ENCODE measurements around the gene SDK2.
"Not testable (repeated sequence)": the region's sequence is repeated elsewhere in the genome, so short reads cannot be mapped to it uniquely, and the experiment has no call there.

Gene SDK2

GRCh38 chr17:73320601-73321264 lies 323.5 kb downstream of the SDK2 start:
- no peak for DNase-seq (ENCODE audit: low read depth, low spot score)
- H3K27ac ChIP-seq = no peak overlapping the region

- no peak for DNase-seq (ENCODE audit: low read depth, low spot score)
Observed at GRCh38 chr17:73319766-73320165, 324.5 kb downstream of the SDK2 start.

DNA sequence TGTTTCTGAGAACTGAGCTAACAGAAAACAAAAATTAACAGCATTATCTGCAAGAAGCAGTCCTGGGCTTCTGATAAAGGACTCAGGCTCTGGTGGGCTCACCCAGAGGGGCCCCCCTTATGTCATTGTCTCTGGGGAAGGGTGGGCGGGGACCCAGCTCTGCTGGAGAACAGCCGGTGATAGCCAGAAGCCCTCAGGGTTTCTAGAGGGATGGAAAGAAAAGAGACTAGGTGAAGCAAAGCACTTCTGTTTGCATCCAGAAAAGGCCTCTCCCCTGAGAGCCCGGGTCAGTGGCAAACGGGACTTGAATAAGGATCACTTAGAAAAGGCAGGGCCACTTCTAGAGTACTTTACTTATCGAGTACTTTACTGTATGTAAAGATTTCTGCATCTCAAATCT lies 325.4 kb downstream of the SDK2 start:
- DNase-seq (ENCODE audit: low read depth, low spot score) = no peak
- no peak overlapping the region for H3K27ac ChIP-seq

More at GRCh38 chr17:73319766-73320165, 324.5 kb downstream of the SDK2 start:
- no peak overlapping the region for H3K27ac ChIP-seq

GRCh38 chr17:73318427-73318813 lies 325.8 kb downstream of the SDK2 start:
- H3K27ac ChIP-seq = no peak overlapping the region
- DNase-seq (ENCODE audit: low read depth, low spot score) = no peak

DNA sequence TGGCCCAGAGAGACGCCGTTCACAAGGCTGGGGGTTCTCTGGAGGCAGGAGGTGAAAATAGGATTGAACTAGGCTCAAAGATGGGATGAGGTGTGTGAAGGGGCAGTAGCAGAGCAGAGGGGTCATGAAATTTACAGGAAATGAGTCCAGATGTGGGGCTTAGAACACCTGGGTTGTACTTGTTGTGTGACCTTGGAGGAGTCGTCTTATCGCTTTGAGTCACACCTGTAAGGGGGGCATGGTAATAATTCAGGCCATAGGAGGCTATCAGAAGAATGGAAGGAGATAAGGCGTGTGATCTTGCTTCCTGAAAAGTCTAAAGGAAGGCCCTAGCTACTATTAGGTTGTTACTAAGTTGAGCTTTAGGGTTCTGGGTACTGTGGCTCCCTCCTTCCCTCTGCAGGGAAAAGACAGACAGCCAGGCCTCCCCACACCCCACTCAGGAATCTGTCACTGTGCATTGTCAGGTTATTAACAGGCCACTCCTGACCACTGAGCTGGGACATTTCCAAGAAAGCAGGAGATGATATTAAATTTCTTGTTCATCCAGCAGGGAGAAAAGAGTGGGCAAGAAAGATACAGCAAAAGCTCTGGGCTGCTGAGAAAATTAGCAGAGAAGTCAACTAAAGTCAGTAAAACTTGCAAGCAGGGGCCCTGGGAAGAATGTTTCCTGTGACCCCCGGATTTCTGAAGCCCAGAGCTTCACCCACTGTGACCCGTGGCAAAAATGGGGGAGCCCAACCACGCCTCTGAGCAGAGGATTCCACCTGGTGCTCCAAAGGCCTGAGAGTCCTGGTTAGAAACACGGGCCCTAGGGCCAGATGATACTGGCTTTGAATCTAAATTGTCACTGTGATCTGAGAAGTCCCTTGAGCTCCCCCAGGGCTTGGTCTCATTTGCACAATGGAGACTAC lies 326.5 kb downstream of the SDK2 start:
- no peak for DNase-seq (ENCODE audit: low read depth, low spot score)
- no peak overlapping the region for H3K27ac ChIP-seq

GRCh38 chr17:73316919-73317505 lies 327.2 kb downstream of the SDK2 start:
- no peak overlapping the region for H3K27ac ChIP-seq
- no peak for DNase-seq (ENCODE audit: low read depth, low spot score)

DNA sequence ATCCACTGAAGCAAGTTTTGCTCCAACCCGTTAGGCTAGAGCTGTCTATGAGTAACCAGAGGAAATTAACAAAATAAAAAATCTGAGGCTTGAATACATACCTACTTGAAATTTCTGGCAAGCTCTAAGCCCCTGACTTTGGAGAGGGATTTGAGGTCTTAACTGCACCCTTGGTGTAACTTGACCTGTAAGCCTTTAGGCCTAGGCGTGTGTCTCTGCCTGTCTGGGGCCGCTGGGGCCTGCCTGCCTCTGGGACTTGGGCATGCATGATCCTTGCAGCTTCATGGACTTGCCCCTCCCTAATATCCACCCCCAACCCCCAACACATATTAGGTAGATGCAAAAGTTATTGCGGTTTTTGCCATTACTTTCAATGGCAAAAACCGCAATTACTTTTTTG lies 328.8 kb downstream of the SDK2 start:
- no peak overlapping the region for H3K27ac ChIP-seq
- no peak for DNase-seq (ENCODE audit: low read depth, low spot score)

- no peak overlapping the region for H3K27ac ChIP-seq
- DNase-seq (ENCODE audit: low read depth, low spot score) = no peak
Observed at GRCh38 chr17:73313526-73314127, 330.6 kb downstream of the SDK2 start.

DNA sequence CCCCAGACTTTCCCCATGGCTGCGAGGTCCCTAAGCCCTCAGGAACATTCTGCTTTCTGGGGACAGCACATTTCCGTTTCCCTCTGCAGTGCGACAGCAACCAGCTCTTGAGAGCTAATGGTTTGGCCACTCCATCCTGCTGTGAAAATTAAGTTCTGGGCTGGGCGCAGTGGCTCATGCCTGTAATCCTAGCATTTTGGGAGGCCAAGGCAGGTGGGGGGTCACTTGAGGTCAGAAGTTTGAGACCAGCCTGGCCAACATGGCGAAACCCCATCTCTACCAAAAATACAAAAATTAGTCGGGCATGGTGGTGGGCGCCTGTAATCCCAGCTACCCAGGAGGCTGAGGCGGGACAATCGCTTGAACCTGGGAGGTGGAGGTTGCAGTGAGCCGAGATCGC lies 331.4 kb downstream of the SDK2 start:
- not testable (repeated sequence) for H3K27ac ChIP-seq

DNA sequence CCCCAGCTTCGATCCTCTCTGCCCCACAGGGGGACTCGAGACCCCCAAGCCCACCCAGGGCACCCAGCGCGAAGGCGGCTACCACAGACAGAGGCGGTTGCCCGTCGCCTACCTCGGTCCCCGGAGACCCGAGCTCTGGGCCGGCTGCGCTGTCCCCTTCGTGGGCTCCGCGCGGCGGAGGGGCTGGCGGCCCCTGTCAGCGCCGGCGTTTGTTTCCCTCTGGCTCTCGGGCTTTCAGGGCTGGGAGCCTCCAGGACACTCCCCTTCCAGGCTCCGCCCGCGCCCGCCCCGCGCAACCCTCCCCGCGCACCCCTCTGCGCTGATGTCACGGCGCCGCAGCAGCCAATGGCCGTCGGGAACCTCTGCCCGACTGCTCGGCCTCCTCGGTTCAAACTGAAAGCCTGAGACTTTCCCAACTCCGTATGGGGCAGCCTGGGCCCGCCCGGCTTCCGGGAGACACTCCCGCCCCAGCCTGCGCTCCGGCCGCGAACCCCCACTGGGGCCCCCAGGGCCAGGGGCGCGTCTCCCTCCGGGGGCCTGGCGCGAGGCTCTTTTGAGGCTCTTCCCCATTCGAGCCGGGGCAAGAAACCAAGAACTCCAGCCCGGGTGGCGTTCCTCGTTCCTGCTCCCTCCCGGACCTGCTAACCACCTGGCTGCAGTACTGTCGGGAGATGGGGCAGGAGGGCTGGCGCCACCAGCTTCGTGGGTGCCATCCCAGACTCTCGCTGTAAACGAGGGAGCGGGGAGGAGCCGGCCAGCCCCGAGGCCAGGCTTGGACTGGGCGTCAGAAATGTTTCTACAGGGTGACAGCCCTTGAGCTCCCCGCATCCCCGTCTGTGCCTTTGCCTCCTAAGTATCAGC lies 332.2 kb downstream of the SDK2 start, which contains the start of gene CDC42EP4:
Gene CDC42EP4, minus strand, starts transcription at position 221 of the 861 bp plus-strand sequence. CDS start 25,501 bp downstream, outside the sequence.
- peak within 1 kb of the TSS; percentile 87 for H3K27ac ChIP-seq
- no peak for DNase-seq (ENCODE audit: low read depth, low spot score)

More for the DNA sequence above, 331.4 kb downstream of the SDK2 start:
- not testable (repeated sequence) for DNase-seq (ENCODE audit: low read depth, low spot score)

DNA sequence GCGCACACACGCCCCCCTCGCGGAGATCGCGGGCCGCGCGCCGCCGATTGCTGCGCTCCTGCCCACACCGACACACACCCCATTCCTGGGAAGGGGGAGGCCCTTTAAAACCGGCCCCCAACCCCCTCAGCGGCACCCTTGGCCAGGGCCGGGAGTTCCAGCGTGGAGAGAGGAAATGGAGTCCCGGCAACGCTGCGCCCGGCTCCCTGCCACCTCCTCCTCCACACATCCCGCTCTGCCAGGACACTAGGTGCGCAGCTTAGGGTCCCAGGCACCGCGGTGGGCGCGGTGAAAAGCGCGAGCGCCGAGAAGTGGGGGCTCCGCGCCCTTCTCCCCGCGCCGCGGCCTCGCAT lies 332.8 kb downstream of the SDK2 start:
- peak overlapping the region; percentile 87 for H3K27ac ChIP-seq
- no peak for DNase-seq (ENCODE audit: low read depth, low spot score)

GRCh38 chr17:73309727-73310596 lies 334.3 kb downstream of the SDK2 start:
- H3K27ac ChIP-seq = peak overlapping the region; percentile 87

DNA sequence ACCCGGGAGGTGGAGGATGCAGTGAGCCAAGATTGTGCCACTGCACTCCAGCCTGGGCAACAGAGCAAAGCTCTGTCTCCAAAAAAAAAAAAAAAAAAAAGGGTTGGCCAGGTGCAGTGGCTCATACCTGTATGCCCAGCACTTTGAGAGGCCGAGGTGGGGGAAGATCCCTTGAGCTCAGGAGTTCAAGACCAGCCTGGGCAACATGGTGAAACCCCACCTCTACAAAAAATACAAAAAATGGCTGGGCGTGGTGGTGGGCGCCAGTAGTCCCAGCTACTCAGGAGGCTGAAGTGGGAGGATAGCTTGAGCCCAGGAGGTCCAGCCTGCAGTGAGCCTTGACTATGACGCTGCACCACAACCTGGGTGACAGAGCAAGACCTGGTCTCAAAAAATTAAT lies 335.3 kb downstream of the SDK2 start:
- not testable (repeated sequence) for DNase-seq (ENCODE audit: low read depth, low spot score)
- peak overlapping the region; percentile 87 for H3K27ac ChIP-seq

More at GRCh38 chr17:73309727-73310596, 334.3 kb downstream of the SDK2 start:
- no peak for DNase-seq (ENCODE audit: low read depth, low spot score)

- no peak for DNase-seq (ENCODE audit: low read depth, low spot score)
- H3K27ac ChIP-seq = peak overlapping the region; percentile 87
Observed at GRCh38 chr17:73308017-73308823, 336.0 kb downstream of the SDK2 start.

- DNase-seq (ENCODE audit: low read depth, low spot score) = no peak
- H3K27ac ChIP-seq = peak overlapping the region; percentile 87
Observed at GRCh38 chr17:73307130-73307529, 337.1 kb downstream of the SDK2 start.

DNA sequence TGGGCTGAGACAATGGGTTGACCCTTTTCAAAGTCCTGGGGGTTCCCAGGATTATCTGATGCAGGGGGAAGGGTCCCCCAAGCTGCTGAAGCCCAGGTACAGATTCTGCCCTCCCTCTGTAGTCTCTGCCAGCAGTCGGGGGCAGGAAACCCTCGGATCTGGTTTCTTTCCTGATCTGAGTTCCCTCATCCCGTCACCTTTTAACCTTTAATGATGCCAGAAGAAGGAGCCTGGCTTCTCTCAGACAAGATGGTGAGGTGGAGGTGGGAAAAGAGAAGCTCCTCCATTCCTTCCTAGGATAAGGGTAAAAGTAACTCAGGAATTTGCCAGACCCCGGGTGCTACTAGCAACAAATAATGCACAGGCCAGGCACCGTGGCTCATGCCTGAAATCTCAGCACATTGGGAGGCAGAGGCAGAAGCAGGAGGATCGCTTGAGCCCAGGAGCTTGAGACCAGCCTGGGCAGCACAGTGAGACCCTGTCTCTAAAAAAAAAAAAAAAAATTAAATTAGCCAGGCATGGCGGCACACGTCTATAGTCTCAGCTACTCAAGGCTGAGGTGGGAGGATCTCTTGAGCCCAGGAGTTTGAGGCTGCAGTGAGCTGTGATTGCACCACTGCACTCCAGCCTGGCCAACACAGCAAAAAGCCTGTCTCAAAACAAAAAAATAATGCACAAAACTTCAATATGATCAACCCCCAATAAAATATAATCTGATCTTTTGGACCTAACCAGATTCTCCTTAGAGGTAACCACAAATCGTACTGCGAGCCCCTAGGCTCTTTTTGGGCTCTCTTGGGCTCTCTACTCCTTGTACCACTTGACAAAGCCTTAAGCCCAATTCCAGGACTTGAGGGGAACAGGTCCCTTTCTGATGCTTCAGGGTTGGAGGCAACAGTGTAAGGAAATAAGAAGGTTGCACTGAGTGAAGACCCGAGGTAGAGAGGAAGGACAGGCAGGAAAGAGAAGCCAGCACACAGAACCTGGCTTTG lies 338.1 kb downstream of the SDK2 start:
- no peak for DNase-seq (ENCODE audit: low read depth, low spot score)
- H3K27ac ChIP-seq = peak overlapping the region; percentile 87

Data from epithelial cell of prostate (primary cell).